Gastrocnemius medialis (tissue), 4 donors: ENCODE measurements around the gene VKORC1L1.
"Not testable (repeated sequence)": the region's sequence is repeated elsewhere in the genome, so short reads cannot be mapped to it uniquely, and the experiment has no call there.

Experiments used
- CTCF ChIP-seq, 5 experiments: fragments of 450-650 bp in 3 of 5; fragments of 200-600 bp in 2 of 5; sonication (generic) in 2 of 5; IDR thresholded peaks in 4 of 5; conservative IDR thresholded peaks in 1 of 5; 1 replicate in 4 of 5; 2 replicates in 1 of 5; pipeline ENCODE4 v1.5.1; 2016 to 2019; ENCODE audit warnings: antibody characterized with exemption in 5 of 5, mild to moderate bottlenecking in 3 of 5, moderate library complexity in 3 of 5
- POLR2A ChIP-seq, 2 donors: fragments of 450-650 bp; IDR thresholded peaks; one replicate each; pipeline ENCODE4 v1.6.1; 2017; ENCODE audit warnings: antibody characterized with exemption in 2 of 2, mild to moderate bottlenecking in 2 of 2, moderate library complexity in 2 of 2

- TF ChIP-seq CTCF (IDR thresholded peaks at IDR 0.05 in 4 of 5, conservative IDR thresholded peaks at IDR 0.05 in 1 of 5); POLR2A (IDR thresholded peaks at IDR 0.05): not testable (repeated sequence)
Observed at GRCh38 chr7:65875715-65876114, 2.8 kb downstream of the VKORC1L1 start.
